Measurements from ENCODE around the gene ZSWIM7.

Gene ZSWIM7

DNA sequence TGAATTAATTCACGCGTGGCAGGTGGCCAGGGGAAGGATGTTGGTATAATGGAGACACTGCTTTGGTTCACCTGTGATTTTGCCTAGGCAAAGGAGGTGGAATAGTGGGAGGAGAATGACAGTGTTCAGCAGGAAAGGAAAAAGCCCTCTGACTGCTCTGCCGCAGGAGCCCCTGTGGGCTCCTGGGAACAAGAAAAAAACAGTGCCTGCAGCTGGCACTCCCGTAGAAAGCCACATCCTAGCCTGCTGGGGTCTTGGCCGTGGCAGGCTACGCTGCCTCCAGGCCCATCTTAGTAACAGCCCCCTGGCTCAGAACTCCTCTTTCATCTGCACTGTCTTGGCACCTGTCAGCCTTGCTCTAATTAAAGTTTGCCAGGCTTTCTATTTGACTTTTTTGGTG is 34.0 kb downstream of the ZSWIM7 start:
- peak; percentile 56 for DNase-seq (ENCODE audit: low read depth)
- H3K4me3 ChIP-seq (ENCODE audit: low read depth, low read length), result no peak overlapping the region
- TF ChIP-seq POLR2A (IDR thresholded peaks at IDR 0.05; ENCODE audit: extremely low read depth, insufficient read length) (no peak), MYC (IDR thresholded peaks at IDR 0.05; ENCODE audit: low read depth, low read length) (no peak)
- TF ChIP-seq, protein P1, sequence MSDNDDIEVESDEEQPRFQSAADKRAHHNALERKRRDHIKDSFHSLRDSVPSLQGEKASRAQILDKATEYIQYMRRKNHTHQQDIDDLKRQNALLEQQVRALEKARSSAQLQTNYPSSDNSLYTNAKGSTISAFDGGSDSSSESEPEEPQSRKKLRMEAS (IDR thresholded peaks at IDR 0.05; ENCODE audit: low read depth, low read length), result no peak
- TF ChIP-seq, protein P2, sequence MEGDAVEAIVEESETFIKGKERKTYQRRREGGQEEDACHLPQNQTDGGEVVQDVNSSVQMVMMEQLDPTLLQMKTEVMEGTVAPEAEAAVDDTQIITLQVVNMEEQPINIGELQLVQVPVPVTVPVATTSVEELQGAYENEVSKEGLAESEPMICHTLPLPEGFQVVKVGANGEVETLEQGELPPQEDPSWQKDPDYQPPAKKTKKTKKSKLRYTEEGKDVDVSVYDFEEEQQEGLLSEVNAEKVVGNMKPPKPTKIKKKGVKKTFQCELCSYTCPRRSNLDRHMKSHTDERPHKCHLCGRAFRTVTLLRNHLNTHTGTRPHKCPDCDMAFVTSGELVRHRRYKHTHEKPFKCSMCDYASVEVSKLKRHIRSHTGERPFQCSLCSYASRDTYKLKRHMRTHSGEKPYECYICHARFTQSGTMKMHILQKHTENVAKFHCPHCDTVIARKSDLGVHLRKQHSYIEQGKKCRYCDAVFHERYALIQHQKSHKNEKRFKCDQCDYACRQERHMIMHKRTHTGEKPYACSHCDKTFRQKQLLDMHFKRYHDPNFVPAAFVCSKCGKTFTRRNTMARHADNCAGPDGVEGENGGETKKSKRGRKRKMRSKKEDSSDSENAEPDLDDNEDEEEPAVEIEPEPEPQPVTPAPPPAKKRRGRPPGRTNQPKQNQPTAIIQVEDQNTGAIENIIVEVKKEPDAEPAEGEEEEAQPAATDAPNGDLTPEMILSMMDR (IDR thresholded peaks at IDR 0.05; ENCODE audit: low read depth, low read length), result no peak

DNA sequence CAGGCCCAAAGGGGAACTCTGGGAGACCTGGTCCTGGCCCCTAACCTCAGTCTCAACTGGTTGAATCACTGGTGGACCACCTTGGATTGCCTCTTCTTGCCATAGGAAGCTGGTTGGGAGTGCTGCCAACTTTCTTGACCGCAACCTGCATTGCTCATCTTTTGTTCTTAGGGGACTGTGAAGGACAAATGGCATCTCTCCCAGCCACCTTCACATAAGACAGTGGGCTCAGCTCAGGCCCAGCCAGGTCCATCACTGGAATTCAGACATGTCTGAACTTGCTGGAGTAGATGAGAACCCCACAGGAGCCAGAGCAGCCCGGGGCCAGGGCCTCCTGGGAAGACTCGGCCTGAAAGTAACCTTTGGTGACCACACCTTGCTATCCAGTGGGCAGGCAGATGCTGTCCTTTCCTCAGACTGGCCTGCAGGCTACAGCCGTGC is 35.8 kb downstream of the ZSWIM7 start:
- no peak for DNase-seq (ENCODE audit: low read depth)

DNA sequence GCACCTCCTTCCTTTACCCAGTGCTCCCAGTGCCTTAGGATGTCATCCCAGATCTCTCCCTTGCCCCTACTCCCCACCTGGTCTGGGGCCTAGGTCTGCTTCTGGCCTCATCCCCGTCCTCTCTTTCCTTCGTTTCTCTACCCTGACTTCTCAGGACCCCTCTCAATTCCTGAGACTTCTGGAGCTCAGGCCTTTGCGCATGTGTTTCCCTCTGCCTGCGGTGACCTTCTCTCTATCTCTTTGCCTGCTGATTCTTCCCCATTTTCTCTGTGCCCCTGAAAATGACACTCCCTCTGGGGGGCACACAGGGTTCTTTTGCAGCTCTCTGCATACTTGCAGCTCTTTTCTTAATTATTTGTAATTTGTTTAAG is 41.0 kb downstream of the ZSWIM7 start:
- no peak for TF ChIP-seq MYC (IDR thresholded peaks at IDR 0.05; ENCODE audit: low read depth, low read length)
- TF ChIP-seq, protein P2 (IDR thresholded peaks at IDR 0.05; ENCODE audit: low read depth, low read length), result no peak
- TF ChIP-seq, protein P1 (IDR thresholded peaks at IDR 0.05; ENCODE audit: low read depth, low read length), result no peak
- TF ChIP-seq POLR2A (IDR thresholded peaks at IDR 0.05; ENCODE audit: extremely low read depth, insufficient read length), result no peak
- DNase-seq (ENCODE audit: low read depth), result no peak
- no peak overlapping the region for H3K4me3 ChIP-seq (ENCODE audit: low read depth, low read length)

More for the DNA sequence above, 35.8 kb downstream of the ZSWIM7 start:
- H3K4me3 ChIP-seq (ENCODE audit: low read depth, low read length), result no peak overlapping the region
- TF ChIP-seq, protein P2 (IDR thresholded peaks at IDR 0.05; ENCODE audit: low read depth, low read length), result no peak
- no peak for TF ChIP-seq MYC (IDR thresholded peaks at IDR 0.05; ENCODE audit: low read depth, low read length)

DNA sequence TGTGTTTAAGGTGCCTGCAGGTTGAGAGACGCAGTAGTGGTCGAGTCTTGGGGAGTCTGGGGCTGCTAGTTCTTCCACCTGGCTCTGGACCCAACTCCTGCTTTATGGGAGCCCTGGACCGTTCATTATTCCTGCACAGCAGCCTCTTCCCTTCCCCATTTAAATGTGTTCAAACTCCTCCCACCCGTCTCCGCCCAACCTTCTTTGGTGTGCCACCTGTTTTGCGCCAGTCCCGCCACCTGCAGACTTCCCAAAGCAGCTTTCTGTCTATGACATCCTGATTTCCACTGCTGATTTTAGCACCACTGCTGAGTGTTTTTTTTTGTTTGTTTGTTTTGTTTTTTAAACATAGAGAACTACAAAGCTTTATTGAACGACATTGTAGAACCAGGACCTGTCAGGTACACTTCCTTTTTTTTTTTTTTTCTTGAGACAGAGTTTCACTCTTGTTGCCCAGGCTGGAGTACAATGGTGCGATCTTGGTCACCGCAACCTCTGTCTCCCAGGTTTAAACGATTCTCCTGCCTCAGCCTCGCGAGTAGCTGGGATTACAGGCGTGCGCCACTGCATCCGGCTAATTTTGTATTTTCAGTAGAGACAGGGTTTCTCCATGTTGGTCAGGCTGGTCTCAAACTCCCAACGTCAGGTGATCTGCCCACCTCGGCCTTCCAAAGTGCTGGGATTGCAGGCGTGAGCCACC is 41.7 kb downstream of the ZSWIM7 start:
- DNase-seq (ENCODE audit: low read depth), result no peak
- TF ChIP-seq MYC (IDR thresholded peaks at IDR 0.05; ENCODE audit: low read depth, low read length) (no peak), POLR2A (IDR thresholded peaks at IDR 0.05; ENCODE audit: extremely low read depth, insufficient read length) (no peak)
- TF ChIP-seq, protein P2 (IDR thresholded peaks at IDR 0.05; ENCODE audit: low read depth, low read length), result no peak
- TF ChIP-seq, protein P1 (IDR thresholded peaks at IDR 0.05; ENCODE audit: low read depth, low read length), result no peak
- no peak overlapping the region for H3K4me3 ChIP-seq (ENCODE audit: low read depth, low read length)

DNA sequence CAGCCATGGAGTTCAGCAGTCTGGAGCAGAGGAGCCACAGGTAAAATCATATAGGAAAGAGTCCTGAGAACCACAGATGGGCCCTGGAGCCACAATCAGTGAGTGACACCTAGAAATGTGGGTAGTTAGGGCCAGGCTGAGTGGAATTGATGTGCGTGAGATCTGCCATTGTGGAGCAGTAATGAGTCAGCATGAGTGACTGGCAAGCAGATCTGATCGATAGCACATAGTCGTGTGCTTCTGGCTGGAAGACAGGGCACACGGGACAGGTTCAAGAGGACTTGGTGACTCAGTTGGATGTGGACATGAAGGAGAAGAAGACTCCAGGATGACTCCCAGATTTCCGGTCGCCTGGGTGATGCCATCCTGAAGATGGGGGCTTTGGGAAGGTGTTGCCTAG is 42.3 kb downstream of the ZSWIM7 start:
- TF ChIP-seq MYC (IDR thresholded peaks at IDR 0.05; ENCODE audit: low read depth, low read length) (no peak), POLR2A (IDR thresholded peaks at IDR 0.05; ENCODE audit: extremely low read depth, insufficient read length) (no peak)
- TF ChIP-seq, protein P2 (IDR thresholded peaks at IDR 0.05; ENCODE audit: low read depth, low read length), result no peak
- TF ChIP-seq, protein P1 (IDR thresholded peaks at IDR 0.05; ENCODE audit: low read depth, low read length), result no peak
- peak; percentile 26 for DNase-seq (ENCODE audit: low read depth)
- H3K4me3 ChIP-seq (ENCODE audit: low read depth, low read length), result no peak overlapping the region

Data from NB4 (cell line).